ENCODE measurements around the gene FGD3. TPM values are rescaled to one million over a fixed set of nuclear protein-coding genes. Genes with fewer than 3 reads are reported as not detected.

Gene FGD3
- total RNA-seq, 1 experiment from 2014 or later: 26.6 TPM

DNA sequence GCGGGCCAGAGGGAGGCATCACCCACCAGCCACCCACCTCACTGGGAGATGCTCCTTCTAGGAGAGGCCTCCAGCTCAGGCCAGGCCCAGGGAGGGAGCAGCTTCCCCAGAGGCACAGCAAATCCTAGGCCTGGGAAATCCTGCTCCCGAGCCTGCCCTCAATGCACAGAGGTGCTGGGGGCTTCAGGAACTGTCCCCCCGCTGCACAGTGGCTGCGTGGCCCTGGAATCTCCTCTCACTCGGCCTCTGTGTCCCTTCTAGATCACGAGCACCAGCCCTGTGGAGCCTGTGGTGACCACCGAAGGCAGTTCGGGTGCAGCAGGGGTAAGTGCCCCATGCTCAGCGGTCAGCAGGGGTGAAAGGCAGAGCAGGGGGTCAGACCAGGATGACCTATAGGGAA is 74.7 kb downstream of the FGD3 start:
- Mint-ChIP-seq H3K9me3 (ENCODE audit: unreplicated experiment) (no peaks in the 10 kb centered on the region), H3K4me3 (ENCODE audit: unreplicated experiment) (no peak overlapping the region), H3K36me3 (ENCODE audit: insufficient read depth, unreplicated experiment) (peaks cover 19% of the 10 kb centered on the region), H3K27me3 (ENCODE audit: insufficient read depth, unreplicated experiment) (no peaks in the 10 kb centered on the region), H3K27ac (ENCODE audit: unreplicated experiment) (no peak overlapping the region), H3K4me1 (ENCODE audit: low read depth, unreplicated experiment) (no peaks in the 10 kb centered on the region)
- DNase-seq: no peak
- intact Hi-C loops (cut with micrococcal nuclease; ENCODE audit: unreplicated experiment): no loop called here
- H3K27me3 ChIP-seq (replicated peaks; ENCODE audit: control insufficient read depth, insufficient read depth, low read length): no peaks in the 10 kb centered on the region
- CTCF ChIA-PET: no interaction called here
- TF ChIP-seq, protein P1, sequence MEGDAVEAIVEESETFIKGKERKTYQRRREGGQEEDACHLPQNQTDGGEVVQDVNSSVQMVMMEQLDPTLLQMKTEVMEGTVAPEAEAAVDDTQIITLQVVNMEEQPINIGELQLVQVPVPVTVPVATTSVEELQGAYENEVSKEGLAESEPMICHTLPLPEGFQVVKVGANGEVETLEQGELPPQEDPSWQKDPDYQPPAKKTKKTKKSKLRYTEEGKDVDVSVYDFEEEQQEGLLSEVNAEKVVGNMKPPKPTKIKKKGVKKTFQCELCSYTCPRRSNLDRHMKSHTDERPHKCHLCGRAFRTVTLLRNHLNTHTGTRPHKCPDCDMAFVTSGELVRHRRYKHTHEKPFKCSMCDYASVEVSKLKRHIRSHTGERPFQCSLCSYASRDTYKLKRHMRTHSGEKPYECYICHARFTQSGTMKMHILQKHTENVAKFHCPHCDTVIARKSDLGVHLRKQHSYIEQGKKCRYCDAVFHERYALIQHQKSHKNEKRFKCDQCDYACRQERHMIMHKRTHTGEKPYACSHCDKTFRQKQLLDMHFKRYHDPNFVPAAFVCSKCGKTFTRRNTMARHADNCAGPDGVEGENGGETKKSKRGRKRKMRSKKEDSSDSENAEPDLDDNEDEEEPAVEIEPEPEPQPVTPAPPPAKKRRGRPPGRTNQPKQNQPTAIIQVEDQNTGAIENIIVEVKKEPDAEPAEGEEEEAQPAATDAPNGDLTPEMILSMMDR (IDR thresholded peaks at IDR 0.05; ENCODE audit: insufficient read depth in 1 of 2, low read depth in 1 of 2, low read length in 1 of 2, severe bottlenecking in 1 of 2, unreplicated experiment in 1 of 2): no peak
- H3K36me3 ChIP-seq (ENCODE audit: control insufficient read depth, insufficient read depth, low read length): no peaks in the 10 kb centered on the region; the same call in 1 of the 2 replicates
- POLR2A ChIA-PET: no interaction called here
- H3K9me3 ChIP-seq: no peaks in the 10 kb centered on the region
- H3K4me3 ChIP-seq (ENCODE audit: low read depth, low read length): no peak overlapping the region
- BruUV-seq (replicated peaks): no TSS peak
- H3K4me1 ChIP-seq: no peaks in the 10 kb centered on the region

DNA sequence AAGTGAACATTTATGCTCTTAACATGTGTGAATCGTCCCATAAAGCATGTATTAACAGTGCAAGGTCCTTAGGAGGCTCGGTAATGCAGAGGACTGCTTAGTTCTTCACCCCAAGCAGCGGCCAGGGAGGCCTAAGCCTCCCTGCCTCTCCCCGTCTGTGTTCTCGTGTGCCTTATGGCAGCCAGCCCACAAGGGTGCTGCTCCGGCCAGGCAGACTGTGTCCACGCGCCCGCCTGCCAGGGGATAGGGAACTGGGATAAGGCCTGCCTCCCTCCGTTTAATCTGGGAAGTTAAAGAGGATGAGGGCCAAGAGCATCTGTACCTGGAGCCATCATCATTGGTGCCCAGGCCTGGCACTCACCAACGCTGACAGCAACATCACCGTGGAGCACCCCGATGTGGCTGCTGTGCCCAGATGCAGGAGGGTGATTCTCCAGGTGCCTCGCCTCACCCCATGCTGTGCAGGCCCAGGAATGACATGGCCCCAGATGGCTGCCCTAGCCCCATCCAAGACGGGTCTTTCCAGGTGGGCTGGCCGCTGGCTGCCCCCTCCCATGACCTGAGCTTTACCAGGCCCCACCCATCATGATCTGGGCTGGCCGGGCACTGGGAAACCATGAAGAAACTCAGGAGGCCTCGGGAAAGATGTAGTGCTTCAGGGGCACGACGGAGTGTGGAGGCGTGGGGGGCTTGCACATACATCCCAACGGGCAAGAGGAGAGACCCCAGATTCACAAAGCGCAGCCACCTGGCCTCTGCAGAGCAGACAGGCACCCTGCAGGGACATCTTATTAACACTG is 75.6 kb downstream of the FGD3 start:
- DNase-seq: no peak
- Mint-ChIP-seq H3K4me1 (ENCODE audit: low read depth, unreplicated experiment) (no peaks in the 10 kb centered on the region), H3K27me3 (ENCODE audit: insufficient read depth, unreplicated experiment) (no peaks in the 10 kb centered on the region), H3K4me3 (ENCODE audit: unreplicated experiment) (no peak overlapping the region), H3K27ac (ENCODE audit: unreplicated experiment) (no peak overlapping the region), H3K9me3 (ENCODE audit: unreplicated experiment) (no peaks in the 10 kb centered on the region), H3K36me3 (ENCODE audit: insufficient read depth, unreplicated experiment) (peaks cover 14% of the 10 kb centered on the region)
- H3K4me1 ChIP-seq: no peaks in the 10 kb centered on the region
- no peaks in the 10 kb centered on the region; the same call in 1 of the 2 replicates for H3K36me3 ChIP-seq (ENCODE audit: control insufficient read depth, insufficient read depth, low read length)
- intact Hi-C loops (cut with micrococcal nuclease; ENCODE audit: unreplicated experiment): no loop called here
- POLR2A ChIA-PET: no interaction called here
- CTCF ChIA-PET: no interaction called here
- no TSS peak for BruUV-seq (replicated peaks)
- no peaks in the 10 kb centered on the region for H3K27me3 ChIP-seq (replicated peaks; ENCODE audit: control insufficient read depth, insufficient read depth, low read length)
- no peak overlapping the region for H3K4me3 ChIP-seq (ENCODE audit: low read depth, low read length)
- TF ChIP-seq, protein P1 (IDR thresholded peaks at IDR 0.05; ENCODE audit: insufficient read depth in 1 of 2, low read depth in 1 of 2, low read length in 1 of 2, severe bottlenecking in 1 of 2, unreplicated experiment in 1 of 2): no peak
- H3K9me3 ChIP-seq: no peaks in the 10 kb centered on the region

DNA sequence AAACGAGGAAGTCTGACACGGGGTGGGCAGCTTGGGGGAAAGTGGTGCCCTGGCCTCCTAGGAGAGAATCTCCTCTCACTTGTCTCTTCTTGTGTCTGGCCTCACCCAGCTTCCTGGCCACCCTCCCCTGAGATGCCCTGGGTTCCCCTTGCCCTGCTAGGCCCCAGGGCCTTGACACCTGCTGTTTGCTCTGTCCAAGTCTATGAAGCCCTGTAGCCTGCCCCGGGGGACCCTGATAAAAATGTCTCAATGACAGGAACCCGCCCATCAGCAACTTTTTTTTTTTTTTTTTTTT is 76.1 kb downstream of the FGD3 start:
- H3K27me3 ChIP-seq (replicated peaks; ENCODE audit: control insufficient read depth, insufficient read depth, low read length): no peaks in the 10 kb centered on the region
- H3K4me1 Mint-ChIP-seq (ENCODE audit: low read depth, unreplicated experiment): no peaks in the 10 kb centered on the region
- BruUV-seq (replicated peaks): no TSS peak
- peaks cover 12% of the 10 kb centered on the region for H3K36me3 Mint-ChIP-seq (ENCODE audit: insufficient read depth, unreplicated experiment)
- no peak for DNase-seq
- CTCF ChIA-PET: no interaction called here
- no peak overlapping the region for H3K4me3 Mint-ChIP-seq (ENCODE audit: unreplicated experiment)
- no peaks in the 10 kb centered on the region for H3K9me3 ChIP-seq
- H3K4me3 ChIP-seq (ENCODE audit: low read depth, low read length): no peak overlapping the region
- intact Hi-C loops (cut with micrococcal nuclease; ENCODE audit: unreplicated experiment): no loop called here
- H3K27me3 Mint-ChIP-seq (ENCODE audit: insufficient read depth, unreplicated experiment): no peaks in the 10 kb centered on the region
- no peaks in the 10 kb centered on the region for H3K4me1 ChIP-seq
- POLR2A ChIA-PET: no interaction called here
- TF ChIP-seq, protein P1 (IDR thresholded peaks at IDR 0.05; ENCODE audit: insufficient read depth in 1 of 2, low read depth in 1 of 2, low read length in 1 of 2, severe bottlenecking in 1 of 2, unreplicated experiment in 1 of 2): no peak
- H3K27ac Mint-ChIP-seq (ENCODE audit: unreplicated experiment): no peak overlapping the region
- no peaks in the 10 kb centered on the region for H3K9me3 Mint-ChIP-seq (ENCODE audit: unreplicated experiment)
- no peaks in the 10 kb centered on the region; the same call in 1 of the 2 replicates for H3K36me3 ChIP-seq (ENCODE audit: control insufficient read depth, insufficient read depth, low read length)
